GM23248 (cell line): ENCODE data around the gene ARMC10. TPM values are rescaled to one million over a fixed set of nuclear protein-coding genes. Genes with fewer than 3 reads are reported as not detected.

ENCODE experiments used
- DNase-seq: peaks from one replicate; pipeline ENCODE4 v3.0.0-alpha.2; 2015
- H2AFZ ChIP-seq: fragments of 200-600 bp; sonication (generic); 2 replicates; pipeline ENCODE4 v1.6.1; 2016; ENCODE audit warnings: antibody characterized with exemption
- H3F3A ChIP-seq: fragments of 200-600 bp; sonication (generic); 2 replicates; pipeline ENCODE4 v1.6.1; 2016; ENCODE audit warnings: mild to moderate bottlenecking, antibody characterized with exemption, mixed run types; ENCODE audit not compliant: insufficient read depth
- H3K27ac ChIP-seq: fragments of 200-600 bp; sonication (generic); 2 replicates; pipeline ENCODE4 v1.5.1; 2016; ENCODE audit warnings: mild to moderate bottlenecking
- H3K27me3 ChIP-seq: fragments of 200-600 bp; sonication (generic); replicated peaks from 2 replicates; pipeline ENCODE4 v1.6.1; 2016; ENCODE audit warnings: mild to moderate bottlenecking; ENCODE audit not compliant: insufficient read depth
- H3K36me3 ChIP-seq: fragments of 200-600 bp; sonication (generic); 2 replicates; pipeline ENCODE4 v1.6.1; 2016; ENCODE audit warnings: low read depth, mild to moderate bottlenecking
- H3K4me1 ChIP-seq: fragments of 200-600 bp; sonication (generic); 2 replicates; pipeline ENCODE4 v1.6.1; 2016; ENCODE audit warnings: mild to moderate bottlenecking; ENCODE audit not compliant: insufficient read depth
- H3K4me2 ChIP-seq: fragments of 200-600 bp; sonication (generic); one replicate; pipeline ENCODE4 v1.6.1; 2016; ENCODE audit warnings: mild to moderate bottlenecking; ENCODE audit not compliant: unreplicated experiment
- H3K4me3 ChIP-seq: fragments of 200-600 bp; sonication (generic); 2 replicates; pipeline ENCODE4 v1.5.1; 2016; ENCODE audit warnings: mild to moderate bottlenecking
- H3K79me2 ChIP-seq: fragments of 200-600 bp; sonication (generic); 2 replicates; pipeline ENCODE4 v1.6.1; 2016; ENCODE audit warnings: mild to moderate bottlenecking; ENCODE audit not compliant: insufficient read depth
- H3K9ac ChIP-seq: fragments of 200-600 bp; sonication (generic); 2 replicates; pipeline ENCODE4 v1.6.1; 2016; ENCODE audit warnings: mild to moderate bottlenecking
- H3K9me2 ChIP-seq: fragments of 200-600 bp; sonication (generic); 2 replicates; pipeline ENCODE4 v1.6.1; 2016; ENCODE audit warnings: mixed run types, mild to moderate bottlenecking, moderate library complexity; ENCODE audit not compliant: insufficient read depth
- H3K9me3 ChIP-seq: fragments of 200-600 bp; sonication (generic); one replicate; pipeline ENCODE4 v1.6.1; 2017; ENCODE audit warnings: low read depth
- H4K20me1 ChIP-seq: fragments of 200-600 bp; sonication (generic); 2 replicates; pipeline ENCODE4 v1.6.0; 2016; ENCODE audit not compliant: insufficient read depth
- EZH2 ChIP-seq: fragments of 200-600 bp; sonication (generic); IDR thresholded peaks from 2 replicates; pipeline ENCODE4 v1.6.1; 2018; ENCODE audit warnings: antibody characterized with exemption, mild to moderate bottlenecking; ENCODE audit not compliant: insufficient read depth, poor library complexity, severe bottlenecking
- EZH2phosphoT487 ChIP-seq: fragments of 200-600 bp; sonication (generic); IDR thresholded peaks from 2 replicates; pipeline ENCODE4 v1.6.1; 2018; ENCODE audit warnings: antibody characterized with exemption, moderate library complexity, mild to moderate bottlenecking, low read depth; ENCODE audit not compliant: insufficient read depth
- WGBS, 2 experiments: methylation state at CpG; one replicate each; pipeline ENCODE4 v1.1.6; 2015 to 2017; ENCODE audit warnings: low lambda C conversion rate in 2 of 2, low coverage in 1 of 2; ENCODE audit errors: missing lambda C conversion rate in 2 of 2; 5-methylcytosine and 5-hydroxymethylcytosine counted together
- in situ Hi-C: fragments of 300-500 bp; cut with MboI; formaldehyde crosslinking; loops from 2 replicates; pipeline ENCODE4 v1.15.0; 2020
- polyA plus RNA-seq: library from polyadenylated mRNA; unstranded; fragments of >200 nt; fragmentation: Nextera tagmentation; extraction: Ambion mirVana; gene quantifications from 2 replicates; pipeline ENCODE4 v1.2.1, GENCODE V29; 2016
- total RNA-seq: library from RNA; depleted of rRNA; stranded (reverse); fragments of >200 nt; shearing (Covaris generic); gene quantifications from 2 replicates; pipeline ENCODE4 v1.2.3, GENCODE V29; 2014

Gene ARMC10
- total and polyA plus RNA-seq, 2 experiments from 2014 or later: 39.2 to 41.9 TPM

GRCh38 chr7:103132995-103133688 lies 58.2 kb downstream of the ARMC10 start:
- in situ Hi-C loops: no loop called here

GRCh38 chr7:103134836-103135554 lies 60.1 kb downstream of the ARMC10 start:
- Histone ChIP-seq H3K9me2 (no peaks in the 10 kb centered on the region), H3K79me2 (peaks cover 3% of the 10 kb centered on the region; the same call in 1 of the 2 replicates), H3K9me3 (no peaks in the 10 kb centered on the region), H4K20me1 (no peaks in the 10 kb centered on the region), H3K27me3 (no peaks in the 10 kb centered on the region), H3K4me1 (peaks cover 13% of the 10 kb centered on the region; the same call in 1 of the 2 replicates), H3K36me3 (no peaks in the 10 kb centered on the region), H3K9ac (no peak overlapping the region), H3K4me3 (no peak overlapping the region), H2AFZ (no peak overlapping the region), H3K27ac (no peak overlapping the region), H3F3A (peaks cover 7% of the 10 kb centered on the region; the same call in 1 of the 2 replicates), H3K4me2 (no peak overlapping the region)
- peak; percentile 5 for DNase-seq
- 53 to 59% methylated on average over 3 of the region's 3 CpGs for WGBS, 2 experiments
- TF ChIP-seq EZH2 (no peak), EZH2phosphoT487 (no peak)
- in situ Hi-C loops: no loop called here

More at GRCh38 chr7:103132995-103133688, 58.2 kb downstream of the ARMC10 start:
- Histone ChIP-seq H3K4me1 (peaks cover 13% of the 10 kb centered on the region; the same call in 1 of the 2 replicates), H3K9me2 (no peaks in the 10 kb centered on the region), H3K9ac (no peak overlapping the region), H4K20me1 (no peaks in the 10 kb centered on the region), H3K4me3 (no peak overlapping the region), H3K9me3 (no peaks in the 10 kb centered on the region), H3F3A (peaks cover 7% of the 10 kb centered on the region; the same call in 1 of the 2 replicates), H3K27ac (no peak overlapping the region), H3K4me2 (no peak overlapping the region), H3K27me3 (no peaks in the 10 kb centered on the region), H3K36me3 (no peaks in the 10 kb centered on the region), H3K79me2 (peaks cover 3% of the 10 kb centered on the region; the same call in 1 of the 2 replicates), H2AFZ (no peak overlapping the region)
- 74 to 76% methylated on average over 9 of the region's 9 CpGs for WGBS, 2 experiments
- no peak for DNase-seq
- TF ChIP-seq EZH2: no peak
- no peak for TF ChIP-seq EZH2phosphoT487

GRCh38 chr7:103140061-103140460 lies 65.1 kb downstream of the ARMC10 start:
- in situ Hi-C loops: no loop called here
- no peaks in the 10 kb centered on the region for H3K27me3 ChIP-seq
- H3K27ac ChIP-seq: no peak overlapping the region
- DNase-seq: no peak
- peaks cover 4% of the 10 kb centered on the region; the same call in 1 of the 2 replicates for H3F3A ChIP-seq
- peaks cover 15% of the 10 kb centered on the region; the same call in 1 of the 2 replicates for H3K79me2 ChIP-seq
- peaks cover 8% of the 10 kb centered on the region; the same call in 1 of the 2 replicates for H3K4me1 ChIP-seq
- 92 to 100% methylated on average over 2 of the region's 2 CpGs for WGBS, 2 experiments
- H3K4me2 ChIP-seq: no peak overlapping the region
- H3K9ac ChIP-seq: no peak overlapping the region
- H3K9me2 ChIP-seq: no peaks in the 10 kb centered on the region
- no peak overlapping the region for H3K4me3 ChIP-seq
- H3K36me3 ChIP-seq: no peaks in the 10 kb centered on the region
- no peak for TF ChIP-seq EZH2
- no peak for TF ChIP-seq EZH2phosphoT487
- no peak overlapping the region for H2AFZ ChIP-seq
- H3K9me3 ChIP-seq: no peaks in the 10 kb centered on the region
- H4K20me1 ChIP-seq: no peaks in the 10 kb centered on the region

GRCh38 chr7:103140685-103141084 lies 65.7 kb downstream of the ARMC10 start:
- no peaks in the 10 kb centered on the region for H3K36me3 ChIP-seq
- H3F3A ChIP-seq: no peaks in the 10 kb centered on the region
- H3K27ac ChIP-seq: no peak overlapping the region
- H3K9me3 ChIP-seq: no peaks in the 10 kb centered on the region
- no peak overlapping the region for H3K4me2 ChIP-seq
- peaks cover 21% of the 10 kb centered on the region; the same call in 1 of the 2 replicates for H3K79me2 ChIP-seq
- H3K9me2 ChIP-seq: no peaks in the 10 kb centered on the region
- 91 to 94% methylated on average over 2 of the region's 2 CpGs for WGBS, 2 experiments
- 0 out of 2 replicates have a peak, but pooled peaks cover 2% of the 10 kb centered on the region for H3K4me1 ChIP-seq
- DNase-seq: no peak
- no peak overlapping the region for H2AFZ ChIP-seq
- in situ Hi-C loops: no loop called here
- no peaks in the 10 kb centered on the region for H4K20me1 ChIP-seq
- H3K4me3 ChIP-seq: no peak overlapping the region
- H3K27me3 ChIP-seq: no peaks in the 10 kb centered on the region
- no peak overlapping the region for H3K9ac ChIP-seq
- no peak for TF ChIP-seq EZH2
- TF ChIP-seq EZH2phosphoT487: no peak
